HT-29 (cell line): Measurements from ENCODE around the gene RAPGEF3. TPM values are rescaled to one million over a fixed set of nuclear protein-coding genes. Genes with fewer than 3 reads are reported as not detected.
A peak's percentile ranks its signal among the peaks of the same experiment; 100 is the strongest.

Experiments used
- DNase-seq: peaks from one replicate; pipeline ENCODE4 v3.0.0-alpha.2; 2015; ENCODE audit warnings: low spot score
- total RNA-seq: library from RNA; depleted of rRNA; stranded (reverse); fragments of >200 nt; shearing (Covaris generic); gene quantifications from 2 replicates; pipeline ENCODE4 v1.2.3, GENCODE V29; 2014

The RAPGEF3 gene
- total RNA-seq, 1 experiment from 2014 or later, result 38.2 TPM

GRCh38 chr12:47744778-47745436 is 13.8 kb downstream of the RAPGEF3 start:
- DNase-seq, result no peak

GRCh38 chr12:47744005-47744651 is 14.6 kb downstream of the RAPGEF3 start:
- peak; percentile 90 for DNase-seq

- DNase-seq, result no peak
Observed at GRCh38 chr12:47743311-47743860, 15.3 kb downstream of the RAPGEF3 start.

GRCh38 chr12:47742253-47742825 is 16.3 kb downstream of the RAPGEF3 start:
- peak; percentile 80 for DNase-seq

- peak; percentile 84 for DNase-seq
Observed at GRCh38 chr12:47741340-47741703, 17.4 kb downstream of the RAPGEF3 start.

- no peak for DNase-seq
Observed at GRCh38 chr12:47740606-47741339, 17.9 kb downstream of the RAPGEF3 start.

- no peak for DNase-seq
Observed at GRCh38 chr12:47739979-47740378, 18.7 kb downstream of the RAPGEF3 start.

- no peak for DNase-seq
Observed at GRCh38 chr12:47739297-47739696, 19.4 kb downstream of the RAPGEF3 start.

- DNase-seq, result no peak
Observed at GRCh38 chr12:47737936-47738594, 20.6 kb downstream of the RAPGEF3 start.

GRCh38 chr12:47736877-47737676 is 21.6 kb downstream of the RAPGEF3 start:
- no peak for DNase-seq

GRCh38 chr12:47736216-47736615 is 22.5 kb downstream of the RAPGEF3 start:
- no peak for DNase-seq

GRCh38 chr12:47735649-47736048 is 23.0 kb downstream of the RAPGEF3 start:
- no peak for DNase-seq

GRCh38 chr12:47734725-47735480 is 23.8 kb downstream of the RAPGEF3 start:
- DNase-seq, result no peak

GRCh38 chr12:47733142-47733541 is 25.5 kb downstream of the RAPGEF3 start:
- no peak for DNase-seq

- no peak for DNase-seq
Observed at GRCh38 chr12:47732504-47732903, 26.2 kb downstream of the RAPGEF3 start.

- no peak for DNase-seq
Observed at GRCh38 chr12:47731723-47732122, 27.0 kb downstream of the RAPGEF3 start.

- DNase-seq, result no peak
Observed at GRCh38 chr12:47730341-47730744, 28.3 kb downstream of the RAPGEF3 start.

- DNase-seq, result no peak
Observed at GRCh38 chr12:47729233-47729632, 29.4 kb downstream of the RAPGEF3 start.

- no peak for DNase-seq
Observed at GRCh38 chr12:47725893-47726292, 32.8 kb downstream of the RAPGEF3 start.
